Measurements from ENCODE around the gene PRSS58.

The PRSS58 gene

DNA sequence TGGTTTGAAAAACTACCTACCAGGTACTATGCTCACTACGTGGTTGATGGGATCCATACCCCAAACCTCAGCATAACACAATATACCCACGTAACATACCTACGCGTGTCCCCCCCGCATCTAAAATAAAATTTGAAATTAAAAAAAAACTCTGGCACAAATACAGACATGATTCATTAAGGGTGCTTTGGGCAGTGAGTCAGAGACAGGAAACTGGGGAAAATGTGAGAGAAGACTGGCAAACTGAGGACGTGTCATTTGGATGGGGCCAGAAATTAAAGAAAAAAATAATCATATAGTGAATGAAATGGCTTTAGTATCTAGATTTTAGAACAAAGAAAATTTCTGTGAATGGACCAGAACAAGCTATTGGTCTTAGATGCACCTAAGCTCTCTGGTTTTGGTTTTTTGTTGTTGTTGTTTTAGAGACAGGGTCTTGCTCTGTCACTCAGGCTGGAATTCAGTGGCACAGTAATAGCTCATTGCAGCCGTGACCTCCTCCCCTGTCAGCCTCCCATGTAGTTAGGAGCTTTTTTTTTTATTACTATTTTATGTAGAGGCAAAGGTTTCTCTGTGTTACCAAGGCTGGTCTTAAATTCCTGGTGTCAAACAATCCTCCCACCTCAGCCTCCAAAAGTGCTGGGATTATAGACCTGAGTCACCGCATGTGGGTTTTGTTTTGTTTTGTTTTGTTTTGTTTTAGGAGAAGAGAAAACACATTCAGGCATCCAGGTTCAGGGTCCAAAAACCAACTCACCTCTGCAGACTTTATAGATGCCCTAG, 5.9 kb upstream of the PRSS58 start:
- Histone ChIP-seq H3K79me2 (ENCODE audit: control insufficient read depth, low read length) (no peaks in the 10 kb centered on the region), H3K9me3 (ENCODE audit: control insufficient read depth, insufficient read depth, low read length) (no peaks in the 10 kb centered on the region), H3K4me2 (ENCODE audit: low read length) (no peak overlapping the region), H3K4me3 (ENCODE audit: low read length) (no peak overlapping the region), H3K9me2 (replicated peaks; ENCODE audit: control insufficient read depth, low read length) (no peaks in the 10 kb centered on the region), H3F3A (ENCODE audit: control insufficient read depth, insufficient read depth) (no peaks in the 10 kb centered on the region), H4K20me1 (ENCODE audit: control insufficient read depth, insufficient read depth, low read depth, low read length) (no peaks in the 10 kb centered on the region), H3K36me3 (ENCODE audit: control insufficient read depth, low read length) (no peaks in the 10 kb centered on the region), H3K4me1 (ENCODE audit: control insufficient read depth, low read length) (no peaks in the 10 kb centered on the region), H3K27ac (ENCODE audit: low read depth, low read length) (no peak overlapping the region), H3K27me3 (ENCODE audit: control insufficient read depth, low read length) (no peaks in the 10 kb centered on the region)
- TF ChIP-seq, protein P1, sequence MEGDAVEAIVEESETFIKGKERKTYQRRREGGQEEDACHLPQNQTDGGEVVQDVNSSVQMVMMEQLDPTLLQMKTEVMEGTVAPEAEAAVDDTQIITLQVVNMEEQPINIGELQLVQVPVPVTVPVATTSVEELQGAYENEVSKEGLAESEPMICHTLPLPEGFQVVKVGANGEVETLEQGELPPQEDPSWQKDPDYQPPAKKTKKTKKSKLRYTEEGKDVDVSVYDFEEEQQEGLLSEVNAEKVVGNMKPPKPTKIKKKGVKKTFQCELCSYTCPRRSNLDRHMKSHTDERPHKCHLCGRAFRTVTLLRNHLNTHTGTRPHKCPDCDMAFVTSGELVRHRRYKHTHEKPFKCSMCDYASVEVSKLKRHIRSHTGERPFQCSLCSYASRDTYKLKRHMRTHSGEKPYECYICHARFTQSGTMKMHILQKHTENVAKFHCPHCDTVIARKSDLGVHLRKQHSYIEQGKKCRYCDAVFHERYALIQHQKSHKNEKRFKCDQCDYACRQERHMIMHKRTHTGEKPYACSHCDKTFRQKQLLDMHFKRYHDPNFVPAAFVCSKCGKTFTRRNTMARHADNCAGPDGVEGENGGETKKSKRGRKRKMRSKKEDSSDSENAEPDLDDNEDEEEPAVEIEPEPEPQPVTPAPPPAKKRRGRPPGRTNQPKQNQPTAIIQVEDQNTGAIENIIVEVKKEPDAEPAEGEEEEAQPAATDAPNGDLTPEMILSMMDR (IDR thresholded peaks at IDR 0.05; ENCODE audit: low read depth, low read length, poor library complexity, severe bottlenecking), result no peak
- TF ChIP-seq EZH2phosphoT487 (IDR thresholded peaks at IDR 0.05; ENCODE audit: borderline replicate concordance, low read length), result no peak

DNA sequence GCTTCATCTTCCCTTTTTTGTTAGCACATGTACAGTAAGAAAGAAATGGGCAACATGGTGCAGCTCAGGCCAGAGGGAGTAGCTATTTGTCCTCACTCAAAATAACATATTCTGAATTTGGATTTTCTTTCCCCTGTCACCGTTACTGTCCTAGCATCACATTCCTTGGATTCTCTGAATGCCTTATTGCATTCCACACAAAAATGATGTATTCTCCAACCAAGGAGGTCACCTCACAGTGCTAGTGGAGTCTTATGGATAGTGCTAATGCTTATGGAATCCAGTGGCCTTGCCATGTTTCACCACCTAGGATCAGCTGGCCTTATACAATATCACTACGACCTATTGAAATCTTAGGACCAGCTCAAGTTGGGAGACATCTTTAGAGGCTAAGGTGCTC, 7.2 kb downstream of the PRSS58 start:
- TF ChIP-seq, protein P1 (IDR thresholded peaks at IDR 0.05; ENCODE audit: low read depth, low read length, poor library complexity, severe bottlenecking), result no peak
- TF ChIP-seq EZH2phosphoT487 (IDR thresholded peaks at IDR 0.05; ENCODE audit: borderline replicate concordance, low read length), result no peak
- H3K27me3 ChIP-seq (ENCODE audit: control insufficient read depth, low read length), result no peaks in the 10 kb centered on the region

DNA sequence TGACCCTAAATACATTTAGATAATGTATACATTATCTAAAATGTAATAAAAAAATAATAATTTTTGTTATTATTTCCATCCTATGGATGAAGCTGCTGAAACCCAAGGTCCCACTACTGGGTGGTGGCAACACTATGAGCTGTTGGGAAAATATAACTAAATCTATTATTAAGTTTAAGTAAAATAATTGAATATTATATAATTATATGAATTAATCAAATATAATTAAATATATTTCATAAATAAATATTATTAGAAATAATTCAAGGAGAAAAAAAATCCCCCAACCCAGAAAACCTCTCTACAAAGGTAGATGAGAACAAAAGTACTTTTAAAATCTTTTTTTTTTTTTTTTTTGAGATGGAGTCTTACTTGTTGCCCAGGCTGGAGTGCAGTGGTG, 7.9 kb downstream of the PRSS58 start:
- H3K4me1 ChIP-seq (ENCODE audit: control insufficient read depth, low read length), result no peaks in the 10 kb centered on the region
- no peaks in the 10 kb centered on the region for H3K79me2 ChIP-seq (ENCODE audit: control insufficient read depth, low read length)
- no peak overlapping the region for H3K4me3 ChIP-seq (ENCODE audit: low read length)
- no peaks in the 10 kb centered on the region for H3F3A ChIP-seq (ENCODE audit: control insufficient read depth, insufficient read depth)
- H3K9me2 ChIP-seq (replicated peaks; ENCODE audit: control insufficient read depth, low read length), result no peaks in the 10 kb centered on the region
- H3K4me2 ChIP-seq (ENCODE audit: low read length), result no peak overlapping the region
- H3K27ac ChIP-seq (ENCODE audit: low read depth, low read length), result no peak overlapping the region
- TF ChIP-seq, protein P1 (IDR thresholded peaks at IDR 0.05; ENCODE audit: low read depth, low read length, poor library complexity, severe bottlenecking), result no peak
- no peak for TF ChIP-seq EZH2phosphoT487 (IDR thresholded peaks at IDR 0.05; ENCODE audit: borderline replicate concordance, low read length)
- no peaks in the 10 kb centered on the region for H3K36me3 ChIP-seq (ENCODE audit: control insufficient read depth, low read length)
- H4K20me1 ChIP-seq (ENCODE audit: control insufficient read depth, insufficient read depth, low read depth, low read length), result no peaks in the 10 kb centered on the region
- H3K9me3 ChIP-seq (ENCODE audit: control insufficient read depth, insufficient read depth, low read length), result no peaks in the 10 kb centered on the region
- no peaks in the 10 kb centered on the region for H3K27me3 ChIP-seq (ENCODE audit: control insufficient read depth, low read length)

More for the DNA sequence above, 7.2 kb downstream of the PRSS58 start:
- Histone ChIP-seq H3K9me3 (ENCODE audit: control insufficient read depth, insufficient read depth, low read length) (no peaks in the 10 kb centered on the region), H3K9me2 (replicated peaks; ENCODE audit: control insufficient read depth, low read length) (no peaks in the 10 kb centered on the region), H3F3A (ENCODE audit: control insufficient read depth, insufficient read depth) (no peaks in the 10 kb centered on the region), H3K79me2 (ENCODE audit: control insufficient read depth, low read length) (no peaks in the 10 kb centered on the region), H3K4me1 (ENCODE audit: control insufficient read depth, low read length) (no peaks in the 10 kb centered on the region), H3K27ac (ENCODE audit: low read depth, low read length) (no peak overlapping the region), H3K36me3 (ENCODE audit: control insufficient read depth, low read length) (no peaks in the 10 kb centered on the region), H3K4me3 (ENCODE audit: low read length) (no peak overlapping the region), H4K20me1 (ENCODE audit: control insufficient read depth, insufficient read depth, low read depth, low read length) (no peaks in the 10 kb centered on the region), H3K4me2 (ENCODE audit: low read length) (no peak overlapping the region)
